ENCODE measurements around the gene PKP1.
A peak's percentile ranks its signal among the peaks of the same experiment; 100 is the strongest.
"Not testable (repeated sequence)": the region's sequence is repeated elsewhere in the genome, so short reads cannot be mapped to it uniquely, and the experiment has no call there.

PKP1 gene, protein sequence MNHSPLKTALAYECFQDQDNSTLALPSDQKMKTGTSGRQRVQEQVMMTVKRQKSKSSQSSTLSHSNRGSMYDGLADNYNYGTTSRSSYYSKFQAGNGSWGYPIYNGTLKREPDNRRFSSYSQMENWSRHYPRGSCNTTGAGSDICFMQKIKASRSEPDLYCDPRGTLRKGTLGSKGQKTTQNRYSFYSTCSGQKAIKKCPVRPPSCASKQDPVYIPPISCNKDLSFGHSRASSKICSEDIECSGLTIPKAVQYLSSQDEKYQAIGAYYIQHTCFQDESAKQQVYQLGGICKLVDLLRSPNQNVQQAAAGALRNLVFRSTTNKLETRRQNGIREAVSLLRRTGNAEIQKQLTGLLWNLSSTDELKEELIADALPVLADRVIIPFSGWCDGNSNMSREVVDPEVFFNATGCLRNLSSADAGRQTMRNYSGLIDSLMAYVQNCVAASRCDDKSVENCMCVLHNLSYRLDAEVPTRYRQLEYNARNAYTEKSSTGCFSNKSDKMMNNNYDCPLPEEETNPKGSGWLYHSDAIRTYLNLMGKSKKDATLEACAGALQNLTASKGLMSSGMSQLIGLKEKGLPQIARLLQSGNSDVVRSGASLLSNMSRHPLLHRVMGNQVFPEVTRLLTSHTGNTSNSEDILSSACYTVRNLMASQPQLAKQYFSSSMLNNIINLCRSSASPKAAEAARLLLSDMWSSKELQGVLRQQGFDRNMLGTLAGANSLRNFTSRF

DNA sequence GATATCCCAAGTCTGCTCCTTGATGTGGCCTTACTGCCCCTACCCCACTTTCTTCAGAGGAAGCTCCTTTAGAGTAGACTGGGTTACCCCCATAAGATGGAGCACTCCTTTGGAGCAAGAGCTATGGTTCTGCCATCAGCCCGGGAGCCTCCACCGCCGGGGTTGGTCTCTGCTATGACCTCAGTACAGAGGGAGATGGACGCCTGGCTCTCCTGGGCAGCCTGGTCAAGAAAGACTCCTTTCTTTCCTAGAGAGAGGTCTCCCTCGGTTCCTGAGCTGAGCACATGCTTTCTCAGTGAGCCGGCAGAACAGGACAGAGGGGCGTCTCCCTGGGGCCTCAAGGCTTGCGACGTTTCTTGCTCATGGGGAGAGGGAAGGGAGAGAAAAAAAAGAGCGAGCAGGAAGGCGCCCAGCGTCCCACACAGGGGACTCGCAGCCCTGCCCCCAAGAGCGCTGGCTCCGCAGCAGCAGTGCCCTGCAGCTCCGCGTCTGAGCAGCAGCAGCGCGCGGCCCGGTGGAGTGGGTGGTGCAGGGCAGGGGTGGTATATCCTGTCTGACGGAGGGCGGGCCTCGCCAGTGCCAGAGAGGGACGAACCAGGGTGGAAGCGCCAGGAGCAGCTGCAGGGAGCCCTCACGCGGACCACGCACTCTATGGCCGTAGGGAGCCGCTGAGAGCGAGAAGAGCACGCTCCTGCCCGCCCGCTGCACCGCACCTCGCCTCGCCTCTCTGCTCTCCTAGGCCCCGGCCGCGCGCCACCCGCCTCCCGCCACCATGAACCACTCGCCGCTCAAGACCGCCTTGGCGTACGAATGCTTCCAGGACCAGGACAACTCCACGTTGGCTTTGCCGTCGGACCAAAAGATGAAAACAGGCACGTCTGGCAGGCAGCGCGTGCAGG is at the start of gene PKP1:
Gene PKP1, plus strand, starts transcription at position 576 of the 899 bp plus-strand sequence. Its CDS starts 197 bp downstream, at position 773.
- TF ChIP-seq, protein P1, sequence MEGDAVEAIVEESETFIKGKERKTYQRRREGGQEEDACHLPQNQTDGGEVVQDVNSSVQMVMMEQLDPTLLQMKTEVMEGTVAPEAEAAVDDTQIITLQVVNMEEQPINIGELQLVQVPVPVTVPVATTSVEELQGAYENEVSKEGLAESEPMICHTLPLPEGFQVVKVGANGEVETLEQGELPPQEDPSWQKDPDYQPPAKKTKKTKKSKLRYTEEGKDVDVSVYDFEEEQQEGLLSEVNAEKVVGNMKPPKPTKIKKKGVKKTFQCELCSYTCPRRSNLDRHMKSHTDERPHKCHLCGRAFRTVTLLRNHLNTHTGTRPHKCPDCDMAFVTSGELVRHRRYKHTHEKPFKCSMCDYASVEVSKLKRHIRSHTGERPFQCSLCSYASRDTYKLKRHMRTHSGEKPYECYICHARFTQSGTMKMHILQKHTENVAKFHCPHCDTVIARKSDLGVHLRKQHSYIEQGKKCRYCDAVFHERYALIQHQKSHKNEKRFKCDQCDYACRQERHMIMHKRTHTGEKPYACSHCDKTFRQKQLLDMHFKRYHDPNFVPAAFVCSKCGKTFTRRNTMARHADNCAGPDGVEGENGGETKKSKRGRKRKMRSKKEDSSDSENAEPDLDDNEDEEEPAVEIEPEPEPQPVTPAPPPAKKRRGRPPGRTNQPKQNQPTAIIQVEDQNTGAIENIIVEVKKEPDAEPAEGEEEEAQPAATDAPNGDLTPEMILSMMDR (IDR thresholded peaks at IDR 0.05; ENCODE audit: control insufficient read depth, extremely low read depth, insufficient read depth), result no peak
- H3K4me3 ChIP-seq (ENCODE audit: low read depth, low read length), result no peak within 1 kb of the TSS
- no peak for DNase-seq (ENCODE audit: low read depth)

DNA sequence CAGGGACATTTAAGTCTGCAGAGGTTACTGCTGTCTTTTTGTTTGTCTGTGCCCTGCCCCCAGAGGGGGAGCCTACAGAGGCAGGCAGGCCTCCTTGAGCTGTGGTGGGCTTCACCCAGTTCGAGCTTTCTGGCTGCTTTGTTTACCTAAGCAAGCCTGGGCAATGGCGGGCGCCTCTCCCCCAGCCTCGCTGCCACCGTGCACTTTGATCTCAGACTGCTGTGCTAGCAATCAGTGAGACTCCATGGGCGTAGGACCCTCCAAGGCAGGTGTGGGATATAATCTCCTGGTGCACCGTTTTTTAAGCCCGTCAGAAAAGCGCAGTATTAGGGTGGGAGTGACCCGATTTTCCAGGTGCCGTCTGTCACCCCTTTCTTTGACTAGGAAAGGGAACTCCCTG is 43.7 kb upstream of the PKP1 start:
- not testable (repeated sequence) for DNase-seq (ENCODE audit: low read depth); H3K4me3 ChIP-seq (ENCODE audit: low read depth, low read length)

DNA sequence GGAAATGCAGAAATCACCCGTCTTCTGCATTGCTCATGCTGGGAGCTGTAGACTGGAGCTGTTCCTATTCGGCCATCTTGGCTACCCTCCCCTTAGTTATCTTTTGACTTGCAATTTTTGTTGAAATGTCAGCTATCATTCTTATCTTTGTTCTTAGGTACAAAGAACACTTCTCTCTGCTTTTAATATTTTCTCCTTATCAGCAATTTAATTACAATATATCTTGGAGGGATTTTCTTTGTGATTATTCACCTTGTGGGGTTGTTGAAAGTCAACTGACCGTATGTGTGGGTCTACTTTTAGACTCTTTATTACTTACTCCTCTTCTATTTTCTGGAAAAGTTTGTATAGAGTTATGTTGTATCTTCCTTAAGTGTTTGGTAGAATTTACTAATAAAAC is 43.1 kb upstream of the PKP1 start:
- TF ChIP-seq, protein P1 (IDR thresholded peaks at IDR 0.05; ENCODE audit: control insufficient read depth, extremely low read depth, insufficient read depth), result no peak
- no peak for DNase-seq (ENCODE audit: low read depth)
- no peak overlapping the region for H3K4me3 ChIP-seq (ENCODE audit: low read depth, low read length)

DNA sequence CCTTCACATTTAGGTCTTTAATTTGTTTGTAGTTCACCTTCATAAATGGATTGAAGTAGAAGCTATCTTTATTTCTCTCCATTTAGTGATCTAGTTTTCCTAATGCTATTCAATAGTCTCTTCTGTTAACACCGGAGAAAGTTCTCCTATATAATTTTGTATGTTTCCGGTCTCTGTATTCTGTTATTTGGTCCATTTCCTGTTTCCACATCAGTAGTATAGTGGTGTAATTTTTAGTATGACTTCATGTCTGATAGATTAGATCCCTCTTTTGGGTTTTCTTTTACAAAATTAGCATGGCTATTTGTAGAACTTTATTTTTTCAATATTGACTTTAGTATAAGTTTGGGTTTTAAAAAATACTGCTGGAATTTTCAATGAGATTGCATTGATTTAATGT is 41.6 kb upstream of the PKP1 start:
- DNase-seq (ENCODE audit: low read depth), result no peak
- H3K4me3 ChIP-seq (ENCODE audit: low read depth, low read length), result no peak overlapping the region
- TF ChIP-seq, protein P1 (IDR thresholded peaks at IDR 0.05; ENCODE audit: control insufficient read depth, extremely low read depth, insufficient read depth), result no peak

DNA sequence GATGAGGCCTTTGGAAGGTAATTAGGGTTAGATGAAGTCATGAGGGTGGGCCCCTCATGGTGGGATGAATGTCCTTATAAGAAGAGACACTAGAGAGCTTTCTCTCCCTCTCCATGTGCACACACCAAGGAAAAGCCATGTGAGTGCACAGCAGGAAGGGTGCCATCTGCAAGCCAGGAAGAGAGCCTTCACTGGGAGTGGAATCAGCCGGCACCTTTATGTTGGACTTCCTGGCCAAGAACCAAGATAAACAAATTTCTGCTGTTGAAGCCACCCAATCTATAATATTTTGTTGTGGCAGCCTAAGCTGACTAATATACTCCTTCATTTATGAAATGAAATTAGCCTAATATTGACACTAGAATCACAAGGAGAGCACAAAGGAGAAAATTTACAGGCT is 38.2 kb upstream of the PKP1 start:
- TF ChIP-seq, protein P1 (IDR thresholded peaks at IDR 0.05; ENCODE audit: control insufficient read depth, extremely low read depth, insufficient read depth), result no peak
- no peak overlapping the region for H3K4me3 ChIP-seq (ENCODE audit: low read depth, low read length)
- DNase-seq (ENCODE audit: low read depth), result peak; percentile 28

DNA sequence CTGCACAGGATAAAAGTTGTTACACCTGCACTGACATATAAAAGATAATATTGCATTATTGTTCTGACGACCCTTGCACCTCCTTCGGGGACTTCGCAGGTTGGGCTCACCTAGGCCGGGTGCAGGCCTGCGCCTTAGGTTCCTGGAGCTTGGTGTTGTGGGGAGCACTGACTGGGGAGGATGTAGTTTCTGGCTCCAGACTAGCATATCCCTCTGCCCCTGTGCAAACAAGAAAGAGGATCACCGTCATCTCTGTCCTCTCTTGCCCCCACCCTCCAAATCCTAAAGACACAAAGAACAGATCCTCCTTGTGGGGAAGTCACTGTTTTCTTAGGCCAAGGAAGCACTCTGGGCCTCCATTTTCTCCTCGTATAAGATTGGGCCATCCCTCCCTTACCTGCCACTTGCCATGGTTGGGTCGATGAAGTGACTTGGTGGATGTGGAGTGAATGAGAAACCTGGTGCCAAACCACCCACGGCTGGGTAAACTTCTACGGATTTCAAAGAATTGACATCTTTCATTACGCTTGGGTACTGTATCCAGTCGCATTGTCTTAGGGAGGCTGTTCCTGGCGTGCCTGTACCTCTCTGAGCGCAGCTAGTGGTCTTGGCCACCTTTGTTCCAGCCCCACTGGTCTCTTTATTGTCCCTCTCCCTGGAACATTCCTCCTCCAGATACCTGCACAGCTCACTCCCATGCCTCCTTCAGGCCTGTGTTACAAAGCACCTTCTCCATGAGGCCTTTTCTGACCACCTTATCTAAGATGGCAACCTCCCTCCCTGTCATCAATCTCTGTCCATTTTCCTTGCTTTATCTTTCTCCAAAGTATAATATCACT is 34.4 kb upstream of the PKP1 start:
- no peak overlapping the region for H3K4me3 ChIP-seq (ENCODE audit: low read depth, low read length)
- TF ChIP-seq, protein P1 (IDR thresholded peaks at IDR 0.05; ENCODE audit: control insufficient read depth, extremely low read depth, insufficient read depth), result no peak
- no peak for DNase-seq (ENCODE audit: low read depth)

Data from LNCaP clone FGC (cell line).